Osteoblast (primary cell): ENCODE results near the gene CPED1. TPM values are rescaled to one million over a fixed set of nuclear protein-coding genes. Genes with fewer than 3 reads are reported as not detected.
A peak's percentile ranks its signal among the peaks of the same experiment; 100 is the strongest.
"Not testable (repeated sequence)": the region's sequence is repeated elsewhere in the genome, so short reads cannot be mapped to it uniquely, and the experiment has no call there.

Source experiments
- DNase-seq: peaks from one replicate; pipeline ENCODE4 v3.0.0; 2011; ENCODE audit warnings: low spot score, mixed read lengths; ENCODE audit not compliant: insufficient read length; ENCODE audit errors: missing footprints
- H2AFZ ChIP-seq: 2 replicates; pipeline ENCODE4 v1.6.0; 2011; ENCODE audit warnings: mild to moderate bottlenecking, low read length
- H3K27ac ChIP-seq: 2 replicates; pipeline ENCODE4 v1.5.1; 2011; ENCODE audit warnings: mild to moderate bottlenecking, low read depth, low read length, moderate library complexity
- H3K27me3 ChIP-seq: 2 replicates; pipeline ENCODE4 v1.6.0; 2012; ENCODE audit warnings: mild to moderate bottlenecking, control low read depth, inconsistent platforms, low read length, moderate library complexity; ENCODE audit not compliant: insufficient read depth
- H3K36me3 ChIP-seq: 2 replicates; pipeline ENCODE4 v1.5.1; 2011; ENCODE audit warnings: mild to moderate bottlenecking, low read length, control low read depth, moderate library complexity; ENCODE audit not compliant: insufficient read depth
- H3K4me1 ChIP-seq: 2 replicates; pipeline ENCODE4 v1.5.1; 2011; ENCODE audit warnings: mild to moderate bottlenecking, low read length, control low read depth, moderate library complexity; ENCODE audit not compliant: insufficient read depth
- H3K4me2 ChIP-seq: 2 replicates; pipeline ENCODE4 v1.6.0; 2011; ENCODE audit warnings: mild to moderate bottlenecking, low read length; ENCODE audit not compliant: insufficient read depth
- H3K4me3 ChIP-seq: fragments of 200-600 bp; sonication (generic); 3 replicates; pipeline ENCODE4 v1.5.1; 2012; ENCODE audit warnings: mild to moderate bottlenecking, low read length, inconsistent platforms; ENCODE audit not compliant: insufficient read depth
- H3K79me2 ChIP-seq: 2 replicates; pipeline ENCODE4 v1.6.0; 2012; ENCODE audit warnings: mild to moderate bottlenecking, low read length, control low read depth, inconsistent platforms; ENCODE audit not compliant: insufficient read depth
- H3K9me3 ChIP-seq: 2 replicates; pipeline ENCODE4 v1.5.1; 2011; ENCODE audit warnings: low read depth, low read length, control low read depth
- H4K20me1 ChIP-seq: 2 replicates; pipeline ENCODE4 v1.6.0; 2012; ENCODE audit warnings: mild to moderate bottlenecking, low read length, control low read depth; ENCODE audit not compliant: insufficient read depth
- CTCF ChIP-seq: IDR thresholded peaks from 2 replicates; pipeline ENCODE4 v1.5.1; 2011; ENCODE audit warnings: mild to moderate bottlenecking, low read depth, low read length, moderate library complexity; ENCODE audit errors: extremely low read depth
- total RNA-seq: library from RNA; depleted of rRNA; stranded (reverse); fragments of >200 nt; gene quantifications from 2 replicates; pipeline ENCODE4 v1.2.3, GENCODE V29; 2012

CPED1 gene
- total RNA-seq, 1 donor: 30.8 TPM

GRCh38 chr7:121057878-121058277 is 69.4 kb downstream of the CPED1 start:
- no peak overlapping the region for H3K27ac ChIP-seq
- no peak overlapping the region for H3K4me3 ChIP-seq
- no peak for TF ChIP-seq CTCF
- no peaks in the 10 kb centered on the region for H3K27me3 ChIP-seq
- H3K4me1 ChIP-seq: peaks cover 2% of the 10 kb centered on the region
- no peak for DNase-seq
- H3K36me3 ChIP-seq: no peaks in the 10 kb centered on the region
- no peaks in the 10 kb centered on the region for H4K20me1 ChIP-seq
- H2AFZ ChIP-seq: no peak overlapping the region
- no peaks in the 10 kb centered on the region for H3K79me2 ChIP-seq
- H3K9me3 ChIP-seq: no peaks in the 10 kb centered on the region
- H3K4me2 ChIP-seq: no peak overlapping the region

GRCh38 chr7:121058975-121059374 is 70.5 kb downstream of the CPED1 start:
- Histone ChIP-seq H3K27ac (no peak overlapping the region), H3K9me3 (no peaks in the 10 kb centered on the region), H4K20me1 (no peaks in the 10 kb centered on the region), H3K4me2 (no peak overlapping the region), H3K79me2 (no peaks in the 10 kb centered on the region), H3K36me3 (no peaks in the 10 kb centered on the region), H3K27me3 (no peaks in the 10 kb centered on the region), H2AFZ (no peak overlapping the region), H3K4me3 (no peak overlapping the region), H3K4me1 (peaks cover 4% of the 10 kb centered on the region)
- TF ChIP-seq CTCF: no peak
- DNase-seq: no peak

GRCh38 chr7:121059979-121060509 is 71.5 kb downstream of the CPED1 start:
- not testable (repeated sequence) for H3K4me2 ChIP-seq, H3K79me2 ChIP-seq

GRCh38 chr7:121061677-121062582 is 73.4 kb downstream of the CPED1 start:
- Histone ChIP-seq H2AFZ (peak overlapping the region; percentile 26), H3K36me3 (no peaks in the 10 kb centered on the region), H3K4me1 (peaks cover 4% of the 10 kb centered on the region), H3K27me3 (no peaks in the 10 kb centered on the region), H4K20me1 (no peaks in the 10 kb centered on the region), H3K4me3 (peak overlapping the region; percentile 35), H3K9me3 (no peaks in the 10 kb centered on the region), H3K4me2 (peak overlapping the region; percentile 60), H3K79me2 (peaks cover 4% of the 10 kb centered on the region), H3K27ac (no peak overlapping the region)
- no peak for DNase-seq
- TF ChIP-seq CTCF: no peak

More at GRCh38 chr7:121059979-121060509, 71.5 kb downstream of the CPED1 start:
- not testable (repeated sequence) for H3K4me3 ChIP-seq, DNase-seq, H3K36me3 ChIP-seq, H4K20me1 ChIP-seq, H2AFZ ChIP-seq, H3K4me1 ChIP-seq, H3K27me3 ChIP-seq, H3K9me3 ChIP-seq, H3K27ac ChIP-seq
